ENCODE measurements around the gene NLGN4X.

Gene NLGN4X

DNA sequence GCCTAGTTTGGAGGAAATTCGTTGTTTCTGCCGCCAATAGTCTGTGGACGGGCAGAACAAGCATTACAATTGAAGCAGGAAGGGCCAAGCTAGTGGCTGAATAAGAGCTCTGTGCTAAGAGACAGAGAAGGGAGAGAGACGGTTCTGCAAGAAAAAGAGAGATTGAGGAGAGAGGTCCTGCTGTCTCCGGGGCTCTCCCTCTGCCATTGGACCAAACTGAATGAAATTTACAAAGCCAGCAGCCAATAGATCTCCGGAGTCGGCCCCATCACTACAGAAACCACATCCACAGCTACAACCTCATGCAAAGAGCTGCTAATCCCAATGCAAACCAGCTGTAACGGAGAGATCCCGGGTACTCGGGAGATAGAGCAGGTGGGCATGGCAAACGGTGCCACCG, at the start of gene NLGN4X:
NLGN4X (minus strand) TSS at position 148 of the 400 bp plus-strand sequence. CDS start 77,401 bp downstream, outside the sequence.
- no peak for DNase-seq

DNA sequence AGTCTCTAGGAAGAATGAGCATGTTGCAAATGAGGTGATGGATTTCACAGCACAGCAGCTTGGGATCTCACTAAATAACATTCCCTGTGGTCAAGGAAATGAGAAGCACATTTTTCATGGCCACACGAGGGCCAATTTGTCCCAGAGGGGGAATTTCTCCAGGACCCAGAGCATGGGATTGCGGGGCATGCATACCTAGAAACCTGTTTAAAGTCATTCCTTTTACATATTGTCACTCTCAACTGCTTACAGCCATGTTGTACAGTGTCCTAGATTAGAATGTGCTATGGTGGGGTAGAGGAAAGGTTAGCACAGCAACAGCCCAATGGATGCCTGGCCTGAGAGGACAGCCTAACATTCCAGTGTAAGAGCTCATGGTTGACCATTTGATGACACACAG, 37.4 kb upstream of the NLGN4X start:
- no peak for DNase-seq

DNA sequence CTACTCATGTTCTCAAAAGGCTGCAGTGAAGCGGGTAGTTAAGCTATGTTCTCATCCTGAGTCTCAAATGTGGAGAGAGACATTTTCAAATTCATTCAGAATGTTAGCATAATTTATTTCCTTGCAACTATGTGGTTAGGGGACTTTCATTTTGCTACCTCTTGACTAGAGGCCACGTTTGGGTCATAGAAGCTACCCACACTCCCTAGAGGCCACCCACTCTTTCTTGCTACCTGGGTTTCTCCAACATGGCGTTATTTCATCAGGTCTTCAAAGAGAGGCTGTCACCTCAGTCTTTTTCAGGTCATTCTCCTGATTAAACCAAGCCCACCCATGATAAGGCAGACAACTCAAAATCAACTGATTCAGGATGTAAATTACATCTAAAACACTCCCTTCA, 34.3 kb upstream of the NLGN4X start:
- DNase-seq = no peak

DNA sequence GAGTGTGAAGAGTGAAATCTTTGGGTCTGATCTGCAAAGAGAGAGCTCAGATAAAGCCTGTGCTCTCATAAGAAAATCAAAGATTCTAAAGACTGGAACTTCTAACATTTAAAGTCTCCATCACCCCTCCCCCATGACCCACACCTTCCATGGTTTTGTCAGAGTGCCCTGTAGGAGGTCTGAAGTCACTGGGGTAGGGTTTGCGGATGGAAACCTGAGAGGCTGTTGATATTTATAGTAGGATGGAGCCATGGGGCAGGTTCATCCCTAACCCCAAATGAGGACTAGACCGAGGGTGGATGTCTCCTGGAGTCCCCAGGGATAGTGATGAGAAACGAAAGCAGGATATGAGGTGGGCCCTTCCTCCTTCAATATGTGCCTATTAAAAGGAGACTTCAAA, 28.4 kb upstream of the NLGN4X start:
- no peak for DNase-seq

DNA sequence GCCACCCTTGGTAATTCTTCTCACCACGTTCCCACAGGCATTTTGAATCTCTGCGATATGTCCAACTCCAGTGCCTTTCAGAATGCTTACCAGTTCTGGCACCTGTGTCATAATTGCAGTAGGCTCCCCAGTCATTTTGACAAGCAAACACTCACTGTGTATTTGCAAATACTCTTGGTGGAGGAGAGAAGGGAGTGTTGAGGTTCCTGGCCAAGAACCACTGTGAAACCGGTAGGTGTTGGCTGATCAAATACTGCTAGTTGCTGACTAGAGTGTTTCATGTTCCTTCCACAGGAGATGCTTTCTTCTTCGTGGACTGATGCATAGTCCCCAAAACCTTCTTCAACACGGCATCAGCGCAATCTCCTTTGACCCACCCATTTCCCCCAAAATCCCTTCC, 16.0 kb upstream of the NLGN4X start:
- no peak for DNase-seq

DNA sequence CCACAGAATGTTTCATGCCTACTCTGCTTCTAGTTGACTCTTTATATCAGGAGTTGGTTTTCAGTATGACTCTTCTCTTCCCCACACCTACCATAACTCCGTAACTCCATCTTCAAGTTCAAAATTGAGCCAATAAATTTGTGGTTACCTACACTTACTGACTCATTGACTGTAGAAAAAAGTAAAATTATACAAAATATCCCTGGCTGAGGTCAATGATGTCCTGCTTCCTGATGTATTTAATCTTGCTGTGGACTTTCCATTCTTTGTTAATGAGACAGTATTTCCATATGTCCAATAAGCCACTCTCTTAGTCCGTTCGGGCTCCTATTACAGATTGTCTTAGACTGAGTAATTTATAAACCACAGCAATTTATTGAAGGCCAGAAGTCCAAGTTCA, 9.9 kb upstream of the NLGN4X start:
- no peak for DNase-seq

DNA sequence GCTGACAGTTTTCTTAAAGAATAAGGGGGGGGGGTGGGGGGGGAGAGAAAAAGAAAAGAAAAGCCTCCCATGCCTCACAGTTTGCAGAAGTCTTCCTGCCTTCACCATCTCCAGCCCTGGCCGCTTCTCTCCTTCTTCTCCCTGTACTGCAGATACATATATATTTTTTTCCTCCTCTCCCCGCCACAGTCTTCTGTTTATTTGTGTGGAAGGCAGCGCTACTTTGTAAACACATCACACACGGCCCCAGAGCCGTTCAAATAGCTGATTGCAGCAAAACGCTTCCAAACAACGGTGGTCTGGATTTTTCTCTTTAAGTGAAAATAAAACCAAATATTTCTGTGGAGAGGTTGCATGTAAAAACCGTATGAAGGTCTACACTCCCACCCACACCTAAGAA, 732 bp downstream of the NLGN4X start:
- DNase-seq = no peak

DNA sequence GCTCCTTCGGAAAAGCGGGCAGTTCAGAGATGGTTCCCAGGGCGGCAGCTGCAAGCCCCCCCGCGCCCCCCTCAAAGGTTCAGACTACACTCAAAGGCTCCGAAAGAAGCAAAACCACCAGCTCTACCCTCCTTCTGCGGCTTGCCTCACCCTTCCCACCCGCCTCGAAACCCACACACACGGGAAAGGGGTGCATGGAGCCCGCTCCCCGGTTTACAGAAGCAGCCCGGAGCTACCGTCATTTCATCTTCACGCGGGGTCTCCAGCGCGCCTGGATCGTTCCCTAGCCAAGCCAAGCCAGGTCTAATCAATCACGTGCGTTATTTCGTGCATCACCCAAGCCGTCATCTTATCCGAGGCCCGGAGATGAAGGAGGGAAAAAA, 1.2 kb downstream of the NLGN4X start:
- DNase-seq = no peak

DNA sequence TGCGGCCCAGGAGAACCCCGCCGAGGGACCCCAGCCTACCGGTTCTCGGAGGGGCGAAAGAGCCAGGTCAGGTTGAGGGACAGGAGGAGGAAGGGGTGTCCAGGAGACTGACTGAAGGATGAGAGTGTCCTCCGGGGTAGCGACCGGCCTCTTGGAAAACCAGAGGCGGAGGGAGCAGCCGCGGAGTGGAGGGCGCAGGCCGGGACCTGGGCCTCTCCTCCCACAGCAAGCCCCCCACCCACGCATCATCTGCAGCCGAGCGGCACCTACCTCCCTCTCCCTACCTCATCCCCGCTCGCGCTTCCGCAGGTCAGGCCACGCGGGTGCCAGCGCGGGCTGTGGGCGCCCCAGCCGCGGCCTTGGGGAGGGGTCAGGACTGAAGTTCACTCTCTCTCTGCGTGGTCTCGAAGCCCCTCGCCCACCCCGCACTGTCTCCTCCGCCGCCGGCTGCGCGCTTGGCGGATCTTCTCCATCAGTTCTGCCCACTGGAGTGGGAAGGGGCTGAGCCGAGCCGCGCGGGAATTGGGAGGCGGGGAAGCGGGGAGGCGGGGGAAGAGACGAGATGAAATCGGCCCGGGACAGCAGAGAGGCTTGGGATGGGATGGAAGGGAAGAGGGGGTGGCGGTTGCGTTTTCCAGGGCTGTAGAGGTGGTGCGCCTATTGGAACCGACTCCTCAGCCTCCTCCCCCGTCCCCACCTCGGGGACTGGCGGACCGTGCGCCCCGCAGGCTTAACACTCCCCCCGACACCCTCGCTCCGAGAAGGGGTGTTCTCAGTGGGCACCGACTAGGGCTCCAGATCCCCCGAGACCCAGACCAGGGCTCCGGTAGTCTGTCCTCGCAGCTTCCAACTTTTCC, 1.8 kb downstream of the NLGN4X start:
- no peak for DNase-seq

DNA sequence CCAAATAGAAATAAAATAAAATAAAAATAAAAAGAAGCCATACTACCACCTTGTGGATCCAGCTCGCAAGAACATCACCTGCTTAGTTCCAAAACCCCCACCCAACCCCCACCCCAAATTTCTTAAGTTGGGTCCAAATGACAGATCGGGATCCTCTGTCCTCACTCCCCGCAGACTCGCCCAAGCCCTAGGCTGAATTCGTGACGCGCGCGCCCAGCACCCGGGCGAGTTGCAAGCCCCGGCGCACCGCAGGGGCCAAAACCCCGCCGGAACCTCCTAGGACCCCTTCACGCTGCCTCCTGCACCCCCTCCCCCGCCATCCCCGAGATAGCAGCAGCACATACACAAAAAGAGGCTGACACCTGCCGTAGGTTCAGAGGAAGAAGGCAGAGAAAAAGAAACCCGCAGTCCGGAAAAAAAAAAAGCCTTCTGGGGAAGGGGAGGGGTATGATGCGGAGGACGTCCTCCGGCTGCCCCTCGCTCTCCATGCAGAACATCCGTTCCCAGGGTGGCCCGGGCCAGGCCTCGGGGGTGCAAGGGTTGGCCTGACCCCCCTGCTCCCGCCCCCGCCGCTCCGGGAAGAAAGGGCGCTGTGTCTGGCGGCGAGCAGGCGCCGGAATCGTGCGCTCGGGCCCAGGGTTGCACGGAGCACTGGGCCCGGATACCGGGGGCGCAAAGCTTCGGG, 2.6 kb downstream of the NLGN4X start:
- no peak for DNase-seq

DNA sequence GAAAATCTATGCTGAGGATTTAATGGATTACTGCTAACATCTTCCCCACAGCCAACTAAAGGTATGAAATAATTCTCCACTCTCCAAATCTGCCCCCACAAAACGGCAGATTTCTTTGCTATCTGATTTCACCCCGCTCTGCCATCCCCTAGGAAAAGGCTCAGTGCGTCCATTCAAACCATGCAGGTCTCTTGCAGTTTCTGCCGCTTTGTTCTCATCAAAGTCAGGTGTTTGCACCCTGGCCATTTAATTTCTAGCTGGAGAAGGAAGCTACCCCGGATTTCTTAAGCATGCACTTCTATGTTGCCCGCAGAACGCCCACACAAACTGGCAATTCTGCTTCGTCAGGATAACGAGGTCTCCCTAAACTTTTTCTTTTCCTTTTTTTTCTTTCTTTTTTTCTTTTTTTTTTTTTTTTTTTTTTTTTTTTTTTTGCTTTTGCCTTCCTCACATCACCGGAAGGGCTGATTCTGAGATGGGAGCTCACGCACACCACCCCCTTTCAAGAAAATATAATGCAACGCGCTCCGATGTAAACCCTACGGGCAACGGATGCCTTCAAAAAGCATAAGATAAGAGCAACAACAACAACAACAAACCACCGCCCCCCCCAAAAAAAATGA, 3.3 kb downstream of the NLGN4X start:
- no peak for DNase-seq

DNA sequence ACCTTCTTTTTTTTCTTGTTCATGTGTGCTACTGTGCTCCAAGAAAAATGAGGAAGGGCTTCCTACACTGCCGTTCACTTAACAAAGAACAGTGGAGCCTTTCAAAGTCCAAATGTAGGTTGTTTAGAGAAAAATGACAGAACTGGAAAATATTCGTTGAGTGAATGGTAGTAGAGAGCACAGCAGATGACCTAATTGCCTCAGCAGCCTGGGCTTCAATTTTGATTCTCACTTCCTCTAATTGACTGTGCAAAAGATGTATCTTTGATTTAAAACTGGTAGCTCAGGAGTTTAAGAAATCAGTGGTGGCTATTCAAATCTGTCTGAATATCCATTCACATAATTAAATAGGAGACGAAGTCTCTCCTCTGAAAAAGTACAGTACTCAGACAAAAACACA, 5.2 kb downstream of the NLGN4X start:
- DNase-seq = no peak

DNA sequence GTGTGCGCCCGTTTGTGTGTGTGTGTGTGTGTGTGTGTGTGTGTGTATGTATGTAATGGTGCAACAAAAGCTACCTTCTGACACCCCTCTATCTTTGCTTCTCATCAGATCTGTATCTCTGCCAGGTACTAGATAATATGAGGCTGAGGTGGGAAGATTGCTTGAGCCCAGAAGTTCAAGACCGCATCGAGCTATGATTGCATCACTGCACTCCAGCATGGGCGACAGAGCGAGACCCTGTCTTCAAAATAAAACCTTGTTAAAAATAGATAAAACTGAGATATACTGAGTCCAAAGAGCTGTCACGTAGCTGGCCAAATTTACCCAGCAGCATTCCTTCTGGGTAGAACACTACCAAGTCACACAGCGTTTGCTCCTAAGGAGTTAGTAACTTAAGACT, 18.4 kb downstream of the NLGN4X start:
- no peak for DNase-seq

DNA sequence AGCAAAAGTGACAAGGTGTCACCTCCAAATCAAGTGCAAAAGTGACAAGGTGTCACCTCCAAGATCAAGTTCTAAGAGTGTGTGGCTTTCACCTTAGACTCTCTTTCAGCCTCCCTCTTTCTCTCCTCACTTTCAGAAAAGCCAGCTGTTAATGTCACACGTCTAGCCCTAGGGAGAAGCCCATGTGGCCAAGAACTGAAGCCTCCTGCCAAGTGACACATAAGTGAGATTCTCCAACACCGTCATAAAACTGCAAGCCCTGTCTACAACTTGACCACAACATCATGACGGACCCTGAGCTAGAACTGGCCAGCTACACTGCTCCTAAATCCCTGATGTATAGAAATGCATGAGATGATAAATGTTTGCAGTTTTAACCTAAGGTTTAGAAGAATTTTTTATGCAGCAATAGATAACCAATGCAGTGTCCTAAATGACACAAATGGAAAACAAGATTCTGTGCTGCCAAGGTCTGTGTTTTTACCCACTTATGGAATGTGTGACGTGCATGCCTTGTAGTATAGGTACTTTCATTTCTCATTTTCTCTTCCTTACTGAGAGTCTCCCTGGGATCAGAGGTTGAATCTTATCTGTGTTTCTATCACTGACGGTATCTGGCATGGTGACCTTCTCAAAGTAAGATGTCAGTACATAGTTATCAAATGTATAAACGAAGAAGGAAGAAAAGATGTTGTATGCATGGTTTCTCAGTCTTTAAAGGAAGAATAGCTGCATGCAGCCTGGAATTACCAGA, 25.0 kb downstream of the NLGN4X start:
- DNase-seq = no peak

DNA sequence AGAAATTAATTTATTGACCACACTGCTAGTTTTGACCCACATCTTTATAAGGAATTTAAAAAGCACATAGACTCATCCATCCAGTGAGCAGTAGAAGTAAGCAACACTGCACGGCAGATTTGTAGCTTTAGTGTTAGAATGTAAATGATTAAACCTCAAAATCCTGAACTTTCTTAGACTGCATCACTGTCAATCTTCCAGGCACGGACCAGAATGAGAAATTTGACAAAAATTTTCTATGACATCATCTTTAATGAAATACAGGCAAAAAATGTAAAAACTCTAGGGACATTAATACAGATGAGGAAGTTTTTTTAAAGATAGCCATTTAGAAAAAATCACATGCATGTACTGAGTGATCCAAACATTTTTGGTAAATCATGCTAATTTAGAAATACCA, 29.2 kb downstream of the NLGN4X start:
- no peak for DNase-seq

DNA sequence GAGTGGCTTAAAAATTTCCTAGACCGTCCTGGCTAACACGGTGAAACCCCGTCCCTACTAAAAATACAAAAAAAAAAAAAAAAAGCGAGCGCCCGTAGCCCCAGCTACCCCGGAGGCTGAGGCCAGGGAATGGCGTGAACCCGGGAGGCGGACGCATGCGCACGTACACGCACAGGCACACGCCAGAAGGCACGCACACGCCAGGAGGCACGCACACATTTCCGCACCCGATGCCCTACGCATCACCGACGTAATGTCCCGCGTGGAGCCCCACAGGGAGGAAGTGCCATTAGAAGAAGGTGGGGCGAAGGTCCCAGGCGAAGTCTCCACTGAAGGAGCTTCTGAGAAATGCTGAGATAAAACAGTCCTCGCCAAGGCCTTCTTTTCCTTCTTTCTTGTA, 41.4 kb downstream of the NLGN4X start:
- DNase-seq = no peak

DNA sequence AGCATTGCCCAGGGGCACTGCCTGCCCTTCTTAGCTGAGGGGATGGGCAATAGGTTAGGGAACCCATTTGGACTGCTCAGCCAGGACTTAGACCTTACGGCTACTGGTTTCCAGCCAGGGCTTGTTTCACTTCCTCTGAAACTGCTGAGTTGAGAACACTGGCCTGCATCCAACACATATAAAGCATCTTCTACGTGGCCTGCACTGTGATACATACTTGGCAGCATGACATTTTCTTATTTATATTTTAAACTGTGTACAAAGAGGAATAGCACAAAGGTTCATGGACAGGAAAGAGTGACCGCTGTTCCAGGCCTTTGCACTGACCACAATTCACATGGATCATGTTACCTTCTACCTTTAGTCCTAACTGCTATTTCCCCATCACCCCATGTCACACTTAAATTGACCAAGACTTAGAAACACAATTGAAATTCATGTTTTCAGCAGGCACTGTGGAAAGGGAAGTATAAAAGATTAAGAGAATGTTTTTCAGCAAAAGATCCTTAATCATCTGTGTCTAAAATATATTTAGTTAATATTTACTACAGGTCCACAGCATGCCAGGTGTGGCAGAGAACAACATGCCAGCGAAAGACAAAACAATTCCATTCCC, 43.7 kb downstream of the NLGN4X start:
- no peak for DNase-seq

DNA sequence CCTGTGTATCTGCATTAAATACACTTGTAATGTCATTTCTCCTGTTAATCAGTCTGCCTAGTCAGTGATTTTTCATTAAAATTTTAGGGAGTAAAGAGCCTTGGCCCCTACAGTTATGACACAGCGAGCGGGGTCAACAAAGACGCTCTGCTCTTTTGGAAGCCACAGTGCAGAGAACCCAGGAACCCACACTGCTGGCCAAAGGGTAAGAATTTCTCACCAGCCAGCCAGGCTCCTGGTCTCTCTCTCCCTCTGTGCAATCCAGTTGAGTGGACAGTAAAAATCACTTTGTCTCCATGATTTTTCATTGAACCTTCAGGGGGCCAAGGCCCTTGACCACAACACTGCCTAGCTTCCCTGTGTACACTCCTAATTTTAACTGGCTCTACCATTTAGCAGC, 52.8 kb downstream of the NLGN4X start:
- no peak for DNase-seq

DNA sequence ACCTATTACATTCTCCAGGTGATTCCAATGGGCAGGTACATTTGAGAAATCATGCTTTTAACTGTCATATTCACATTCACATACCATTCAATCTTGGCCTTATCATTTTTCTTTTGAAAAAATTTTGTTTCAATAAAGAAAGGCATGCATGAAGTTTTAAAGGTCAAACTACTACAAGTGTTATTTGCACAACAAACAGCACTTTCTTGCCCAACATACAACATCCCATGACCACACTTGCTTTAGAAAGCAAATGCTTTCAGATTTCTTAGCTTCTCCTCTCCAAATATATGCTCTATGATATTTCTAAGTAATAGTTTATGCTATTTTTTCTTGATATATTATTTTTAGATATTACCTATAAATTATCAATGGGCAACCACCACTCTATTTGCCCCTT, 58.2 kb downstream of the NLGN4X start:
- no peak for DNase-seq

DNA sequence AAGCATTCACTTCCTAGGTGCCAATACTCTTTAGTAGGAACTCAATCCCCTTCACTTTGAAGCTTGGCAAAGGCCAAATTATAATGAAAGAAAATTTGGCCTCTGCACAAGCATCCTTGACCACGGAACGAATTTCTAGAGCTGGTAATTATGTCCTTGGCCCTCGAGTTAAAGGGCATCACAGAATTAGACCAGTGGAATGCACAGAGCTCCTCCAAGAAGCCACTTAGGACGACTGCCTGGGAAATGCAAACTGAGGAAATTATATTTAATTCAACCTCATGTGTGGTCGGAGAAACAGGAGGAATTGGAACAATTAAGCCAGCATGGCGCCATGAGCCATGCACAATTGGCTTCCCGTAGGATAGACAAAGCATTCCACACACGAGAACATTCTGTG, 59.3 kb downstream of the NLGN4X start:
- DNase-seq = no peak

DNA sequence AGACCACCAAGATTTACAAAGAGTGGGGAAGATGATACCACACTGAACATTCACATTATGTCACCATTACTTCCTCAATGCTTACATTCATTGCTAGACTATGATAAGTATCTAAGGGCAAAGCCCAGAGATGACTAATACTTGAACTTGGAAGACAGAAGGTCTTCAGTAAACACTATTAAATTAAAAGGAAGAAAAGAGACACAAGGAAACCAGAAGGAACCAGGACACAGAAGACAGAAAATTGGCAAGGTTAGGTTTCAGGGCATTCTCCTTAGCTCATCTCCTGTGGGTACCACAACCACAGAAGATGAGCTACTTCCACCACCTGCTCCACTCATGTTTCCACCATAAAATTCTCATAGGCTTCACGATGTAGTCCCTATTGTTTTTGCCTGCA, 64.9 kb downstream of the NLGN4X start:
- no peak for DNase-seq

DNA sequence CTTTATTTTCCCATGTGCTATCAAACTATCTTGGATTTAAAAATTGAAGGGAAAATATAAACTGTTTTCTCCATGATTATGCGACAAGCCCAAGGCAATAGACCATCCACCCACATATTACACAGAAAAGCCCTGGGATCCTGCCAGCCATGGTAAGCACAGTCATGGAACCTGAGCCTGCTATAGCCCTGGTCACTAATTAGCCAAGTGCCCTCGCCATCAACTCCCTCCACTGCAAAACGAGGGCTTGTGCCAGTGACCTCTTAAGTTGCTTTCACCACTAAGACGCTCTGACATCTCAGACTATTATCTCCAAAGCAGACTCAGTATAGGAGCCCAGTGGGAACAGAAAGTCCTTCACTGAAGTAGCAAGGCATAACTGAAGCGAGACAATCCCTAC, 69.2 kb downstream of the NLGN4X start:
- no peak for DNase-seq

DNA sequence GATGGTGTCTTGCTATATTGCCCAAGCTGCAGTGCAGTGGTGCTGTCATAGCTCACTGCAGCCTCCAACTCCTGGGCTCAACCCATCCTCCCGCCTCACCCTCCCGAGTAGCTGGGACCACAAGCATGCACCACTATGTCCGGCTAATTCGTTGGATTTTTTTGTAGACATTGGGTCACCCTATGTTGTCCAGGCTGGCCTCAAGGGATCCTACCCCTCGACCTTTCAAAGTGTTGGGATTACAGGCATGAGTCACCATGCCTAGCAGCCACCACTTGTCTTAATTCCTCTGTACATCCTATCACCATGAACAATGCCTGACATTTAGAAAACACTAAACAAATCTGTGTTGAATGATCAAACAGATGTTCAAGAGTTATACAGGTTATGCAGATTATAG, 76.7 kb downstream of the NLGN4X start:
- DNase-seq = no peak
